ENCODE measurements around the gene RNF215. TPM values are rescaled to one million over a fixed set of nuclear protein-coding genes. Genes with fewer than 3 reads are reported as not detected.
"Not testable (repeated sequence)": the region's sequence is repeated elsewhere in the genome, so short reads cannot be mapped to it uniquely, and the experiment has no call there.

The RNF215 gene
- total and polyA plus RNA-seq, 8 donors = 14.6 to 27.5 (median 23.2) TPM

DNA sequence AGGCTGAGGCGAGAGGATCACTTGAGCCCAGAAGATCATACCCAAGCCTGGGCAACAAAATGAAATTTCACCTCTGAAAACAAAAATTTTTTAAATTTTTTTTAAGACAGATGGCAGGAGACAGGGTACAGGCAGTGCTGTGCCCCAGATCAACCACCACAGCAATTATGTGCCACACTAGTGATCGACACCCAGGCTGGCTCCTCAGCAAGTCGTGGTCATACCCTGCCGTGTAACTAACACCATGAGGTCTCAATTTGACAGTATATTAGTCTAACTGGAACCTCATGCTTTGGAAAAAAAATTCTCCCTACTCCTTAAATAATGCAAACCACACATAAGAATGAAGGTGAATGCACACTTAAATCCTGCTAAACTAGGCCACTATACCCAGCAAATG lies 38.8 kb downstream of the RNF215 start:
- DNase-seq (no peak), ATAC-seq (no peak)
- H3K27ac ChIP-seq = peak overlapping the region; percentile 19 to 35
- H3K4me3 ChIP-seq = no peak overlapping the region
- peaks cover 4 to 98% of the 10 kb centered on the region in 2 donors for H3K36me3 ChIP-seq
- TF ChIP-seq, protein P1, sequence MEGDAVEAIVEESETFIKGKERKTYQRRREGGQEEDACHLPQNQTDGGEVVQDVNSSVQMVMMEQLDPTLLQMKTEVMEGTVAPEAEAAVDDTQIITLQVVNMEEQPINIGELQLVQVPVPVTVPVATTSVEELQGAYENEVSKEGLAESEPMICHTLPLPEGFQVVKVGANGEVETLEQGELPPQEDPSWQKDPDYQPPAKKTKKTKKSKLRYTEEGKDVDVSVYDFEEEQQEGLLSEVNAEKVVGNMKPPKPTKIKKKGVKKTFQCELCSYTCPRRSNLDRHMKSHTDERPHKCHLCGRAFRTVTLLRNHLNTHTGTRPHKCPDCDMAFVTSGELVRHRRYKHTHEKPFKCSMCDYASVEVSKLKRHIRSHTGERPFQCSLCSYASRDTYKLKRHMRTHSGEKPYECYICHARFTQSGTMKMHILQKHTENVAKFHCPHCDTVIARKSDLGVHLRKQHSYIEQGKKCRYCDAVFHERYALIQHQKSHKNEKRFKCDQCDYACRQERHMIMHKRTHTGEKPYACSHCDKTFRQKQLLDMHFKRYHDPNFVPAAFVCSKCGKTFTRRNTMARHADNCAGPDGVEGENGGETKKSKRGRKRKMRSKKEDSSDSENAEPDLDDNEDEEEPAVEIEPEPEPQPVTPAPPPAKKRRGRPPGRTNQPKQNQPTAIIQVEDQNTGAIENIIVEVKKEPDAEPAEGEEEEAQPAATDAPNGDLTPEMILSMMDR (IDR thresholded peaks at IDR 0.05) = no peak
- H3K9me3 ChIP-seq = no peaks in the 10 kb centered on the region
- no peaks in the 10 kb centered on the region for H3K27me3 ChIP-seq
- intact Hi-C loops (cut with DNase I) = no loop called here
- H3K4me1 ChIP-seq = peaks cover 7 to 42% of the 10 kb centered on the region in 2 donors

DNA sequence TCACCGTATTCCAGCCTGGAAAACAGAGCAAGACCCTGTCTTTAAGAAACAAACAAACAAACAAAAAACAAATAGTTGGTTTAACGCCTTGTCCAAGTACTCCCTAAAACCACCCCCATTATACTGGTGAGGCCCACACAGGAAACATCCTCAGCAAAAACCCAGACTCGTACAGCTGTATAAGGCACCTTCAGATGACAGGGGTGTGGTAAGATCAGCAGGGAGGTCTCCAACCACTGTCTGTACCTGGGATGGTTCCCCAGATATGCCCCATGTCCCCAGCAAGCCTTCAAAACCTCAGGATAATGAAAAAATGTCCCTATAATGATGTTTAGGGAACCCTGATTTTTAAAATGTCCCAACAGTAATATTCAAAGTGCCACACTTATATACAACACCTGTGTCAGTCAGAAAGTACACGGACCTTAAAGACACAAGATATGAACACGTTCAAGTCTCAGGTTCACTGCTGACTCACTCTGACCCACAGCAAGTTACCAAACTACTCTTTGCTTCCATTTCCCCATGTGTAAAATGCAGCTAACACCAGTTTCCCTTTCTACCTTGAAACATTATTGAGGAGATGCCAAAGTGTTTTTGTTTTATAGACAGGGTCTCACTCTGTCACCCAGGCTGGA lies 39.8 kb downstream of the RNF215 start:
- no peaks in the 10 kb centered on the region for H3K27me3 ChIP-seq
- peaks cover 4 to 100% of the 10 kb centered on the region in 2 donors for H3K36me3 ChIP-seq
- H3K4me3 ChIP-seq = no peak overlapping the region
- intact Hi-C loops (cut with DNase I) = no loop called here
- H3K4me1 ChIP-seq = peaks cover 7 to 42% of the 10 kb centered on the region in 2 donors
- H3K27ac ChIP-seq = no peak overlapping the region
- no peaks in the 10 kb centered on the region for H3K9me3 ChIP-seq
- DNase-seq (no peak), ATAC-seq (no peak)
- TF ChIP-seq, protein P1 (IDR thresholded peaks at IDR 0.05) = no peak

DNA sequence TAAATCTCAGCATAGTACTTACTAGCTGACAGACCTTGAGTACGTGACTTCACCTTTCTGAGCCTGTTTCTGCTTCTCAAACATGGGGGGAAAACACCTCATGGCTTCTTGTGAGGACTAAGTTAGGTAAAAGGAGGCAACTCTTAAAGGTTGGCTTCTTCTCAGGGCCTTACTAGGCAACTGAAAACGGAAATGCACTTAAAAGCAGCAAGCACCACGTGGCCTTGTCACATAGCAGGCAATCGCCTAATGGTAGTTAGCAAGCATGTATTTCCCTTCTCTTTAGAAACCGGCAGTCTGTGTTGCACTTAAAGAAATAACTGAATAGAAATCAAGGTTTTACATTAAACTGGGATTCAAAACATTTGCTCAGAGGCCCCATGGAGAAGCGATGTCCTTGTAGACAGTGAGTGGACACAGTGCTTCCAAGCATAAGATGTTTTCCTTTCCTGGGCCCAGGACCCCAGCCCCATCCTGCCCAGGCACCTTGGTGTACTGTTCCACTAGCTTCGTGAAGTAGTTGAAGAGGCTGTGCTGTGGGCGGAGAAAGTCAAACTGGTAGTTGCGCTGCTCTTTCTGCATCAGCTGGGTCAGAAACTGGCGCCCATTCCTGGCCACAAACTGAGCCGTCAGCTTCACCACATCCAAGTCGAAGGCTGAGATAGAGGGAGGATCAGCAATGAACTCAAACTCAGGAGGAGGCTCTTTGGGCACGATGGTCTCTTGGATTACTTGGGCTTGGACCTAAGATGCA lies 42.6 kb downstream of the RNF215 start:
- Histone ChIP-seq H3K9me3 (no peaks in the 10 kb centered on the region), H3K27me3 (no peaks in the 10 kb centered on the region), H3K36me3 (peaks cover 4 to 100% of the 10 kb centered on the region in 2 donors), H3K27ac (no peak overlapping the region), H3K4me1 (peaks cover 7 to 21% of the 10 kb centered on the region in 2 donors), H3K4me3 (no peak overlapping the region)
- intact Hi-C loops (cut with DNase I) = no loop called here
- TF ChIP-seq, protein P1 (IDR thresholded peaks at IDR 0.05) = no peak
- DNase-seq (no peak), ATAC-seq (no peak)

DNA sequence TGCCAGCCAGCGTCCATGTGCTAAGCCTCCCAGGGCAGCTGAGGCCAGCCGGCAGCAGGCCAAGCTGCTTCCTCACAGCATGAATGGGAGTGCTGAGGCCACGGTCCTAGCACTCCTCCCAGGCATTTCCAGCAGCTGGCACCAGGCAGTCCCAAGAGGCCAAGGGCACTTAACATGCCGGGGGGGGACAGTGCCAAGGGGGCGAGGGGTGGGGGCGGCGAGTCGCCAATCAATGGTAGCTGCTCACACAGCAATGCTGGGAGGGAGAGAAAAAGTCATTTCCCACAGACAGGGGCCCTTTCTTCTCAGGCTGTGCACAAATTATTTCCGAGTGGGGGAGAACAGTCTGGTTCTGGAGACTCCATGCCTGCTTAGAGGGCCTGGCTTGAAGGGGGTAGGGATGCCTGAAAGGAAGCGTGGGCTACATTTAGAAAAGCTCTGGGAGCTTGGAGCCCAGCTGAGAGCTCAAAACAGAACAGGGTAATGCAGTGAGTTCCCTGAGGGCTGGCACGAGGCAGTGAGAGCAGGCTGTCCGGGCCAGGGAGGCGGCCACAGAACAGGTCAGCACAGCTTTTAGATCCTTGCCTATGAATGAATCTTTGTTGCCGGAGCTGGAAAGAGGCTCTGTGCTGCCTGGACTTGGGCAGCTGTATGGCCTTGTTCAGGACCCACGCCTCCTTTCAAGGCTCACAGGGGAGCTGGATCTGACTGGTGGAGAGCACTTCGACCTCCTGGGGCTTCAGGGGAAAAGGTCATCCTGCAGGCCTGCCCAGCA lies 46.1 kb downstream of the RNF215 start:
- H3K9me3 ChIP-seq = no peaks in the 10 kb centered on the region
- TF ChIP-seq, protein P1 (IDR thresholded peaks at IDR 0.05) = no peak
- H3K4me3 ChIP-seq = no peak overlapping the region
- no peak overlapping the region for H3K27ac ChIP-seq
- ATAC-seq = no peak
- peaks cover 8 to 100% of the 10 kb centered on the region in 2 donors for H3K36me3 ChIP-seq
- intact Hi-C loops (cut with DNase I) = no loop called here
- H3K27me3 ChIP-seq = no peaks in the 10 kb centered on the region
- no peak for DNase-seq
- no peaks in the 10 kb centered on the region for H3K4me1 ChIP-seq

DNA sequence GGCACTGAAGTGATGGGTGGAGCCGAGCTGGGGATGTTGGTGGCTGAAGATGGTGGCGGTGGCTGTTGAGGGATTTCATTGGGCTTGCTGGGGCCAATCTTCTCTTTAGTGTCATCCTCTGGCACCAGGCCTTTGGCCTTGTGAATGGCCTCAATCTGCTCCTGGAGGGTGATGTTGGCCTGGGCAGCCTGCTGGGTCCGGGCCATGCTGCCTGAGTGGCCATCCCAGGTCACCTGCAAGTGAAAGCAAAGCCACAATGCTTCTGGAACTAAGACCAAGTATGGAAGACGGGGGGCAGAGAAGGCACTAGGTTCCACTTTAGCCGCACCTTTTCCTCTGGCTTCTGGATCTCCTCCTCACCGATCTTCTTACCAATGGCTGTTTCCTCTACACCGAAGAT lies 48.4 kb downstream of the RNF215 start:
- Histone ChIP-seq H3K4me3 (no peak overlapping the region), H3K27me3 (no peaks in the 10 kb centered on the region), H3K9me3 (no peaks in the 10 kb centered on the region), H3K27ac (no peak overlapping the region), H3K4me1 (no peaks in the 10 kb centered on the region), H3K36me3 (peaks cover 9 to 100% of the 10 kb centered on the region in 2 donors)
- TF ChIP-seq, protein P1 (IDR thresholded peaks at IDR 0.05) = no peak
- DNase-seq (no peak), ATAC-seq (no peak)
- intact Hi-C loops (cut with DNase I) = no loop called here

DNA sequence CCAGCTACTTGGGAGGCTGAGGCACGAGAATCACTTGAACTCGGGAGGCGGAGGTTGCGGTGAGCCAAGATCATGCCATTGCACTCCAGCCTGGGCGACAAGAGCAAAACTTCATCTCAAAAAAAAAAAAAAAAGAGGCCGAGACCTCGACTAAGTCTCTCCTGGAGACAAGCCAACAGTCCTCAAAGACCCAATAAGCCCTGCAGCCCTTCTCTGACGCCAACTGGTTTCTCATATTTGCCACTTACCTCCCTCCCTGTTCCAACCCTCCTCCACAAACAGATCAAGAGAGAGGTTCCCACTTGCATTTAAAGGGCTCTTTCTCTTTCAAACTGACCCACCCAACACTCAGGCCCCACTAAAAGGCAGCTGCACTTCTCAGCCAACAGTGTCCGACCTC lies 48.9 kb downstream of the RNF215 start:
- ATAC-seq; DNase-seq; intact Hi-C loops (cut with DNase I); H3K27ac ChIP-seq; H3K27me3 ChIP-seq; H3K4me1 ChIP-seq; H3K9me3 ChIP-seq; H3K4me3 ChIP-seq: not testable (repeated sequence)
- H3K36me3 ChIP-seq = peaks cover 6 to 100% of the 10 kb centered on the region in 2 donors

Data from left lung (tissue), 10 donors.